ENCODE results near the gene SPATA20.

SPATA20 gene

DNA sequence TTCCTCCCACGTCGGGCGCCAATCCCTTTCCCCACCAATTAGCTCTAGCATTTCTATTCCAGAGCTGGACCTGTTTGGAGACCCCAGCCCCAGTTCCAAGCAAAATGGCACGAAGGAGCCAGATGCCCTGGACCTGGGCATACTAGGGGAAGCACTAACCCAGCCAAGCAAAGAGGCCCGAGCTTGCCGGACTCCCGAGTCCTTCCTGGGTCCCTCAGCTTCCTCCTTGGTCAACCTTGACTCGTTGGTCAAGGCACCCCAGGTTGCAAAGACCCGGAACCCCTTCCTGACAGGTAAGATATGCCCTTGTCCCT, 5.6 kb upstream of the SPATA20 start:
- DNase-seq: no peak

DNA sequence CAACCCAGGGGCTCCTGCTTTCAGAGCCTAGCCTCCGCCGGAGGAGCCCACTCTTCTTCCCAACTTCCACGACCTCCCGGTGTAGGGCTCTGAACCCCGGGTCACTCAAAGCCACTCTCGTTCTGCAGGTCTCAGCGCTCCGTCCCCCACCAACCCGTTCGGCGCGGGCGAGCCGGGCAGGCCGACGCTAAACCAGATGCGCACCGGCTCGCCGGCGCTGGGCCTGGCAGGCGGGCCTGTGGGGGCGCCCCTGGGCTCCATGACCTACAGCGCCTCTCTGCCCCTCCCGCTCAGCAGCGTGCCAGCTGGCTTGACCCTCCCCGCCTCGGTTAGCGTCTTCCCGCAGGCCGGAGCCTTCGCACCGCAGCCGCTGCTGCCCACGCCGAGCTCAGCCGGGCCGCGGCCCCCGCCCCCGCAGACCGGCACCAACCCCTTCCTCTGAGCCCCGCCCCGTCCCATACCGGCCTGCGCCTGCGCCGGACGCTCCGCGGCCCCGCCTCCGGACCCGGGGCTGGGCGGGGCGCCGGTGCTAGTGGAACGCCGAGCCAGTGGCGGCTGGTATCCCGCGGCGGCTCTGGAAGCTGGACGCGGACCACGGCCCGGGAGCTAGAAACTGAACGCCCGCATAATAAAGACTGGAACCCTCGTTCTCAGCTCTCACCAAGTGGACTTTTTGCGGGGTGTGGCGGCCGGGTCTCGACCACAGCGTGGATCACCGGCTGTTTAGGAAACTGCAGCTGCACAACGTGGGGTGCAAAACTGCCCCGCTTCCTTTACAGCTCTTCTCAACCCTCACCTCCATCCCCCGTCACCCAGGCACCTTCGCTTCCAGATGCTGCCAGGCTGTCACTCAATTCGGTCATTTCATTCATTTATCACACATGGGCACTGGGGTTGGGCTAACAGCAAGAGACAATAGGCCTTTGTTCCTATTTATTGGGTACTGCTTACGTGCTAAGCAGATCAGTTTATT, 5.0 kb upstream of the SPATA20 start:
- peak; percentile 70 for DNase-seq

GRCh38 chr17:50542795-50543774, 3.9 kb upstream of the SPATA20 start:
- DNase-seq: no peak

- DNase-seq: no peak
Observed at GRCh38 chr17:50544516-50544915, 2.5 kb upstream of the SPATA20 start.

DNA sequence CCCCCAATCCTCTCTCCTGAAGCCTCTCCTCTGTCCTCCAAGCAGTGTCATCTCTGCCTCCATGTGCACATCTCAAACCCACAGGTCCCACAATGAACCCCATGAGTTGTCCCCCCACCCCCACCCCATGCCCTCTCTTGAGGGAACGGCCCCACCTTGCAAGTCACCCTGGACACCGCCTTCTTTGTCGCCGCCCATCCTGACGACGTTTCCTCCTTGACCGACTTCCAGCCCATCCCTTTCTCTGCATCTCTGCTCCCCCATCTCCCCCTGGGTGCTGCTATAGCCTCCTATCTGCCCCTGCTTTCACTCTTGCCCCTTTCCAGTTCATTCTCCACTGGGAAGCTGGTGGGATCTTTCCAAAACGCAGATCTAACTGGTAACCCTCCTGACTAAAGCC, 1.7 kb upstream of the SPATA20 start:
- DNase-seq: no peak

GRCh38 chr17:50546701-50547034, 306 bp upstream of the SPATA20 start:
- DNase-seq: no peak

- DNase-seq: no peak
Observed at GRCh38 chr17:50547736-50548083, 736 bp downstream of the SPATA20 start.

DNA sequence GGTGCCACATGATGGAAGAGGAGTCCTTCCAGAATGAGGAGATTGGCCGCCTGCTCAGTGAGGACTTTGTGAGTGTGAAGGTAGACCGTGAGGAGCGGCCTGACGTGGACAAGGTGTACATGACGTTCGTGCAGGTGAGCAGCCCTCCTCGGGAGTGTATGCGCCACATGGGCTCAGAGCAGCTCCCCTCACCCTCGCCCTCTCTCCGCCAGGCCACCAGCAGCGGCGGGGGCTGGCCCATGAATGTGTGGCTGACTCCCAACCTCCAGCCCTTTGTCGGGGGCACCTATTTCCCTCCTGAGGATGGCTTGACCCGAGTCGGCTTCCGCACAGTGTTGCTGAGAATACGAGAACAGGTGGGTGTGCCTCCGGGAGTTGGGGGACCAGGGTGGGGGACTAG, 1.9 kb downstream of the SPATA20 start:
- no peak for DNase-seq

DNA sequence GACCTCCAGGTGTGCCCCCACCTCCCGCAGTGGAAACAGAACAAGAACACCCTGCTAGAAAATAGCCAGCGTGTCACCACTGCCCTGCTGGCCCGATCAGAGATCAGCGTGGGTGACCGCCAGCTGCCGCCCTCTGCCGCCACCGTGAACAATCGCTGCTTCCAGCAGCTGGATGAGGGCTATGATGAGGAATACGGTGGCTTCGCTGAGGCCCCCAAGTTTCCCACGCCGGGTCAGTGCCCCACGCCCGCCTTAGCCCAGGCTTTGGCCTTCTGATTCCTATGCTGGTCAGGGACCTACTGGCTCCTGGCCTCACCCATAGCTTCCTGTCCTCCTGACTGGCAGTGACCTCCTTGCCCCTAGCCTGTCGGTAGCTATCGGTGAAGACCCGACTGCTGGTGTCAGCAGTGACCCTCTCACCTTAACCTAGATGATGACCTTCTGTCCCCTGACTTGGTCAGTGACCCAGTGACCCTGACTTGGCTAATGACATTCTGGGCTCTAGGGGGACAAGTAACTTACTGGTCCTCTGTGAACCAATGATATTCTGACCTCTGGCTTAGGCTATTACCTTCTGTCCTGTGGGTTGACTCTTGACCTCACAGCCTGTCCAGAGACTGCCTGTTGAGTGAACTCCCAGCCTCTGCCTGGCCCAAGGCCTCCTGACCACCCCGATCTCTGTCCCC, 2.4 kb downstream of the SPATA20 start:
- no peak for DNase-seq

DNA sequence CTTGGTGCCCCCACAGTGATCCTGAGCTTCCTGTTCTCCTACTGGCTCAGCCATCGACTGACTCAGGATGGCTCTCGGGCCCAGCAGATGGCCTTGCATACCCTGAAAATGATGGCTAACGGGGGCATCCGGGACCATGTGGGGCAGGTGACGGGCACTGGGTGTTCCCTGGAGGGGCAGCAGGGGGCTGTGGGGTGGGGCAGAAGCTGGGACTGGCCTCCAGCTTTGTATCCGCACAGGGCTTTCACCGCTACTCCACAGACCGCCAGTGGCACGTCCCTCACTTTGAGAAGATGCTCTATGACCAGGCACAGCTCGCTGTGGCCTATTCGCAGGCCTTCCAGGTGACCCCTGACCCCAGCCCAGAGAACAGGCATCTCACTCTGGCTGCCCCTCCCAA, 3.0 kb downstream of the SPATA20 start:
- no peak for DNase-seq

DNA sequence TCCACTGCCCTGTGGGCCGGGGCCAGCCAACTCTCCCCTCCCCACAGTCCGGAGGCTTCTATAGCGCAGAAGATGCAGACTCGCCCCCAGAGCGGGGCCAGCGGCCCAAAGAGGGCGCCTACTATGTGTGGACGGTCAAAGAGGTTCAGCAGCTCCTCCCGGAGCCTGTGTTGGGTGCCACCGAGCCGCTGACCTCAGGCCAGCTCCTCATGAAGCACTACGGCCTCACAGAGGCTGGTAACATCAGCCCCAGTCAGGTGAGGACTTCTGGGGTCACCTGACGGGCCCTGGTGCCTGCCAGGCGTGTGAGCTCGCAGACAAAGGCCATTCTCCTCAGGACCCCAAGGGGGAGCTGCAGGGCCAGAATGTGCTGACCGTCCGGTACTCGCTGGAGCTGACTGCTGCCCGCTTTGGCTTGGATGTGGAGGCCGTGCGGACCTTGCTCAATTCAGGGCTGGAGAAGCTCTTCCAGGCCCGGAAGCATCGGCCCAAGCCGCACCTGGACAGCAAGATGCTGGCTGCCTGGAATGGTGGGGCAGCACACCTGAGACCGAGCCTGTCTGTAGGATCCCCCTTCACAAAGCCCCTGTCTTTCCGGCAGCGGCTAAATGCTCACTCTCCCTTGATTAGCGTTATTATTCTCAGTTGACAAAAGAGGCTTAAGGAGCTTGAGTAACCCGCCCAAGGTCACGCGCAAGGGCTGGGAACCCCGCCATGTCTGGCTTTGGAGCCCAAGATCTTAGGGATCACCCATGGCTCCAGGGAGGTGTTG, 3.9 kb downstream of the SPATA20 start:
- DNase-seq: peak; percentile 78

- DNase-seq: no peak
Observed at GRCh38 chr17:50551433-50551815, 4.5 kb downstream of the SPATA20 start.

DNA sequence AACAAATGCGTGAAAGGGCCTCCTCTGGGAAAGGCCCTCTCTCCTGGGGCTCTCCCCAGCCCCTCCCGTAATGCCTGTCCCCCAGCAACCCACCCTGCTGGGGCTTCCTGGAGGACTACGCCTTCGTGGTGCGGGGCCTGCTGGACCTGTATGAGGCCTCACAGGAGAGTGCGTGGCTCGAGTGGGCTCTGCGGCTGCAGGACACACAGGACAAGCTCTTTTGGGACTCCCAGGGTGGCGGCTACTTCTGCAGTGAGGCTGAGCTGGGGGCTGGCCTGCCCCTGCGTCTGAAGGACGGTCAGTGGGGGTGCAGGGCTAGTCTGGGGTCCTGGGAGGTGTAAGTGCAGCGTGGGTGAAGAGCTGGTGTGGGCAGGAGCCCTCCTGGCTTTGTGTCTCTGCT, 4.9 kb downstream of the SPATA20 start:
- DNase-seq: no peak

DNA sequence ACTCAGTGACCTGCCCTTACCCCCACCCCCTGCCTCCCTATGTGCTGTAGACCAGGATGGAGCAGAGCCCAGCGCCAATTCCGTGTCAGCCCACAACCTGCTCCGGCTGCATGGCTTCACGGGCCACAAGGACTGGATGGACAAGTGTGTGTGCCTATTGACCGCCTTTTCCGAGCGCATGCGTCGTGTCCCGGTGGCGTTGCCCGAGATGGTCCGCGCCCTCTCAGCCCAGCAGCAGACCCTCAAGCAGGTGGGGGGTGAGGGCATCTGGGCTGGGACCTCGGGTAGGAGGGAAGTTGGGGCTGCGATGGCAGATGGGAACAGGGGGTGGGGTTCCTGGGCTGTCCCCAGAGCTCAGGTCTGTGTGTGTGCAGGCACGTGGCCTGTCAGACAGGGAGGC, 7.2 kb downstream of the SPATA20 start:
- no peak for DNase-seq

- DNase-seq: no peak
Observed at GRCh38 chr17:50556803-50557202, 9.8 kb downstream of the SPATA20 start.

- DNase-seq: no peak
Observed at GRCh38 chr17:50557630-50558029, 10.7 kb downstream of the SPATA20 start.

GRCh38 chr17:50558091-50558490, 11.1 kb downstream of the SPATA20 start:
- DNase-seq: no peak

- DNase-seq: no peak
Observed at GRCh38 chr17:50558581-50558940, 11.6 kb downstream of the SPATA20 start.

DNA sequence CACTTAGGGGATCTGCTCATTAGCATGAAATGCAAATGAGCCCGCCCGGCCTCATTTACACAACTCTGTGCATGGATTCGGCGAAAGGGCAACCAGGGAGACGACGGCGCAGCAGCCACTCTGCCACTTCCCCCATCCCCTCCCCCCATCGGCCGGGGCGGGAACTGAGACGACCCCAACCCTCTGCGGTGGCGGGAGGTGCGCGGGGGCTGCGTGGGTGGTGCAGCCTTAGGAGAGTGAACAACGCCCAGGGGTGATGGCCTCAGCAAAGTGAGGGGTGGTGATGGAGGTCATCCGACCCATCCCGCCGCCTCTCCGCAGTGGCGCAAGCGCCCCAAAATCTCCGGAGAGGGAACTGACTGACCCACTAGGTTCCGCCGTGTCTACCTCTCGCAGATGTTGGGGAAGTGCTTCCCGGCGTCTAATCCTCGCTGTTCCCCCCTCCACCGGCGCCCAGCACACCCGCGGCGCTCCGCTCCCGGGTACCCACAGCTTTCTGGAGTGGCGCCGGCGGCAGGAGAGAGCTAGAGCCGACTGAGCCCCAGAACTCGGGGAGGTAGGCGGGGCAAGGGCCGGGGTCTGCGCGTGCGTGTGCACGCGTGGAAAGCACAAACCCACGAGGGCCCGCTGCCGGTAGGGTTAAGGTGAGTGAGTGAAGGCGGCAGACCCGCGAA, 12.1 kb downstream of the SPATA20 start:
- no peak for DNase-seq

GRCh38 chr17:50559674-50560184, 12.8 kb downstream of the SPATA20 start:
- peak; percentile 47 for DNase-seq

DNA sequence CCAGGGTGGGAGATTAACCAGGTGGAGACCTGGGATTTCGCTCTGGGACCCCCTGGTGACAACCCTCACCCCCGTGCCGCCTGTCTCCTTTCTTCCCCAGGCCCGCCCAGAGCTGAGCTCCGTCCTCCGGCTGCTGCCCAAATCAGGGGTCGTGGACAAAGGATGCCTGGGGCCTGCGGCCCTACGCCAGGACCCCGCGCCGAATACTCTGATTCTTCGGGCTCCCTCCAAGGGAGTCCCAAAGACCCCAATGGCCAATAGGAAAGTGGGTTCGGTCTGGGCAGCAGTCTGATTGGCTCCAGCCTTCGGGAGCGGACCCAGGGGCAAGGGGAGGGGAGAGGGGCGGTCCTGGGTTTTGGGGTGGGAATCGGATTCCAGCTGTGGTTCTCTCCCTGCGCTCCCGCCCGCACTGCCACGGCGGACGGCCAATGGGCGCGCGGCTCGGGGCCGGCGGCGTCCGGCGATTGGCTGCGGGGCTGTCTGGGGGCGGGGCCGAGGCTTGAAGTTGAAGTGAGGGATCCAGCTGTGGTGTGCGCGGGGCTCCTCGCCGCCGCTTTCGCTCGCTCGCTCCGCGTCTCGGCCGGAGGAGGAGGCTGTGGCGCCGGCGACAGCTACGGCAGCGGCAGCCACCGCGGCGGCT, 13.3 kb downstream of the SPATA20 start, which contains the start of gene CACNA1G:
TSS of gene CACNA1G (plus strand) at position 531 of the 640 bp plus-strand sequence. CDS start 745 bp downstream, outside the sequence.
- DNase-seq: peak; percentile 92
